ENCODE measurements around the gene C20orf144.
A peak's percentile ranks its signal among the peaks of the same experiment; 100 is the strongest.
"Not testable (repeated sequence)": the region's sequence is repeated elsewhere in the genome, so short reads cannot be mapped to it uniquely, and the experiment has no call there.

Gene C20orf144

DNA sequence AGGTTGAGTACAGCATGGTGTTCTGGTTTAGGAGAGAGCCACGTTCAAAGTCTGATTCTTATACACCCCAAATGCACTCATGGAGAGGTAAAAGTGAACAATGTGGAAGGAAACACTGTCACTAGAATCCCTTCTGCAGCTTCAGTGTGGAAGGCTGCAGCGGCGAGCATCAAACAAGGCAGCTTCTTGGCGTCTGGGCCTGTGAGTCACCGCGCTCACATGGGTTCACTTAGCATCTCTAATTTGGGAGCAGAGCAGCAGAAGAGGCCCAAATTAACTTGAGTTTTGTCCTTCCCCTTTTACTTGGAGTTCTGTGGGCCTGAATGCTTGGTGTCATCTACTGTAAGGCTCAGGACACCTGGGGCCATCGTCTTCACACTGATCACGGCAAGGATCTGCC, 35.0 kb downstream of the C20orf144 start:
- peak; percentile 77 for DNase-seq

- not testable (repeated sequence) for DNase-seq
Observed at GRCh38 chr20:33698966-33699365, 36.8 kb downstream of the C20orf144 start.

DNA sequence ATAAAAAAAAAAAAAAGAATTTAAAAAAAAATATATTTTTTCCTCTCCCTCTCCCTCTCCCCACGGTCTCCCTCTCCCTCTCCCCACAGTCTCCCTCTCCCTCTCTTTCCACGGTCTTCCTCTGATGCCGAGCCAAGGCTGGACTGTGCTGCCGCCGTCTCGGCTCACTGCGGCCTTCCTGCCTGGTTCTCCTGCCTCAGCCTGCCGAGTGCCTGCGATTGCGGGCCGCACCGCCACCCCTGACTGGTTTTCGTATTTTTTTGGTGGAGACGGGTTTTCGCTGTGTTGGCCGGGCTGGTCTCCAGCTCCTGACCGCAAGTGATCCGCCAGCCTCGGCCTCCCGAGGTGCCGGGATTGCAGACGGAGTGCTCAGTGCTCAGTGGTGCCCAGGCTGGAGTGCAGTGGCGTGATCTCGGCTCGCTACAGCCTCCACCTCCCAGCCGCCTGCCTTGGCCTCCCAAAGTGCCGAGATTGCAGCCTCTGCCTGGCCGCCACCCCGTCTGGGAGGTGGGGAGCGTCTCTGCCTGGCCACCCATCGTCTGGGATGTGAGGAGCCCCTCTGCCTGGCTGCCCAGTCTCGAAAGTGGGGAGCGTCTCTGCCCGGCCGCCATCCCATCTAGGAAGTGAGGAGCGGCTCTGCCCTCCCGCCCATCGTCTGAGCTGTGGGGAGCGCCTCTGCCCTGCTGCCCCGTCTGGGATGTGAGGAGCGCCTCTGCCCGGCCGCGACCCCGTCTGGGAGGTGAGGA, 38.7 kb downstream of the C20orf144 start:
- not testable (repeated sequence) for DNase-seq

DNA sequence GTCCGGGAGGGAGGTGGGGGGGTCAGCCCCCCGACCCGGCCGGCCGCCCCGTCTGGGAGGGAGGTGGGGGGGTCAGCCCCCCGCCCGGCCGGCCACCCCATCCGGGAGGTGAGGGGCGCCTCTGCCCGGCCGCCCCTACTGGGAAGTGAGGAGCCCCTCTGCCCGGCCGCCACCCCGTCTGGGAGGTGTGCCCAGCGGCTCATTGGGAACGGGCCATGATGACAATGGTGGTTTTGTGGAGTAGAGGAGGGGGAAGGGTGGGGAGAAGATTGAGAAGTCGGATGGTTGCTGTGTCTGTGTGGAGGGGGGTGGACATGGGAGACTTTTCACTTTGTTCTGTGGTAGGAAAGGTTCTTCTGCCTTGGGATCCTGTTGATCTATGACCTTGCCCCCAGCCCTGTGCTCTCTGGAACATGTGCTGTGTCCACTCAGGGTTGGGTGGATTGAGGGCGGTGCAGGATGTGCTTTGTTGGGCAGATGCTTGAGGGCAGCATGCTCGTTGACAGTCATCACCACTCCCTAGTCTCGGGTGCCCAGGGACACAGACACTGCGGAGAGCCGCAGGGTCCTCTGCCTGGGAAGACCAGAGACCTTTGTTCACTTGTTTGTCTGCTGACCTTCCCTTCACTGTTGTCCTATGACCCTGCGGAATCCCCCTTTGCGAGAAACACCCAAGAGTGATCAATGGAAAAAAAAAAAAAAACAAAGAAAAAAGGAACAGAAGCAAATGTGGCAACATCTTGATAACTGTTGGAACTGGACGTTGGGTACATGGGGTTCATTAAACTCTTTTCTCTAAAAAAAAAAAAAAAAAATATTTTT, 39.7 kb downstream of the C20orf144 start:
- DNase-seq: no peak

- DNase-seq: no peak
Observed at GRCh38 chr20:33702861-33703260, 40.7 kb downstream of the C20orf144 start.

DNA sequence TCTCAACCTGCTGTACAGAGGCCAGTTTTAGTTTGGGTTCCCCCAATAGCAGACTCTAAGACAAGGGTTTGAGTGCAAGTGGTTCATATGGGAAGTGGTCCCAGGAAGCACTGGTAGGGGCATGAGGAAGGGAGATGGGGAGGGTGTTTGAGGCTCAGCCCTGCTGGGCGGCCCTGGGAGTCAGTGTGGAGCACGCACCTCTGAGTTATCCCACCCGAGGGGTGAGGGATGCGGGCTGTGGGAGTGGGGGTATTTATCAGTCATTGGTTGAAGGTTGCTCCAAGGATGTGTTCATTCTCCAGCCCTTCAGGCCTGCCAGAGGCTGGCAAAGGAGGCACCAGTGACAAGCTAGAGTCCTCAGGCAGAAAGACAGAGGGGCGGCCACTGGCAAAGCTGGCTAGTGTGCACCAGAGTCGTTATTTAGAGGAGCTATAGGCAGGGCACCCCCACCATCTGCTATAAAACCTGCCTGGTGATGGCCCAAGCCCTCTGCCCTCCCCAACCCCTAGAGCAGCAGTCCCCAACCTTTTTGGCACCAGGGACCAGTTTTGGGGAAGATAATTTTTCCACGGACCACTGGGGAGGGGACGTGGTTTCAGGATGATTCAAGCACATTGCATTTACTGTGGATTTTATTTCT, 41.5 kb downstream of the C20orf144 start:
- DNase-seq: no peak

GRCh38 chr20:33704197-33704924, 42.2 kb downstream of the C20orf144 start:
- DNase-seq: no peak

- DNase-seq: no peak
Observed at GRCh38 chr20:33707668-33708067, 45.5 kb downstream of the C20orf144 start.

- no peak for DNase-seq
Observed at GRCh38 chr20:33709398-33709797, 47.3 kb downstream of the C20orf144 start.

DNA sequence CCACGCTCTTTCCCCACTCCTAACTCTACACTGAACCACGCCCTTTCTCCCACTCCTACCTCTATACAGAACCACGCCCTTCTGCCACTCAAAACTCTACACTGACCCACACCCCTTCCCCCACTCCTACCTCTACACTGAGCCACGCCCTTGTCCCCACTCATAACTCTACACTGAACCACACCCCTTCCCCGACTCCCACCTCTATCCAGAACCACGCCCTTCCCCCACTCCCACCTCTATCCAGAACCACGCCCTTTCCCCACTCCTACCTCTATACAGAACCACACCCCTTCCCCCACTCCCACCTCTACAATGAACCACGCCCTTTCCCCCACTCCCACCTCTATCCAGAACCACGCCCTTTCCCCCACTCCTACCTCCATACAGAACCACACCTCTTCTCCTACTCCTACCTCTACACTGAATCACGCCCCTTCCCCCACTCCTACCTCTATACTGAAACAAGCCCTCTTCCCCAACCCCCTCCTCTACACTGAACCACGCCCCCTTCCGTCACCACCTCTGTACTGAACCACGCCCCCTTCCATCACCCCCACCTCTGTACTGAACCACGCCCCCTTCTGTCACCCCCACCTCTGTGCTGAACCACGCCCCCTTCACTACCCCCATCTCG, 47.9 kb downstream of the C20orf144 start:
- DNase-seq: no peak

- no peak for DNase-seq
Observed at GRCh38 chr20:33710681-33711445, 48.7 kb downstream of the C20orf144 start.

- DNase-seq: no peak
Observed at GRCh38 chr20:33711446-33711738, 49.3 kb downstream of the C20orf144 start.
